OCI-LY7 (cell line): ENCODE data around the gene PPP1R3G. TPM values are rescaled to one million over a fixed set of nuclear protein-coding genes. Genes with fewer than 3 reads are reported as not detected.

ENCODE experiments used
- BruUV-seq: library from RNA; stranded (reverse); fragments of 400-500 nt; replicated peaks from 2 replicates; lab custom pipeline; 2021; lab: Mats Ljungman, UMichigan
- CTCF ChIA-PET: fragments of 300-600 bp; sonication (Branson Sonifier 250); formaldehyde crosslinking; loops from one replicate; lab custom pipeline; 2022; ENCODE audit warnings: antibody characterized with exemption; ENCODE audit not compliant: unreplicated experiment; lab: Charles Lee
- POLR2A ChIA-PET: fragments of 300-600 bp; sonication (Branson Sonifier 250); formaldehyde crosslinking; loops from one replicate; lab custom pipeline; 2022; ENCODE audit warnings: antibody characterized with exemption; lab: Charles Lee
- DNase-seq: peaks from one replicate; pipeline ENCODE4 v3.0.0-alpha.2; 2015; ENCODE audit warnings: low spot score
- H2AFZ ChIP-seq: fragments of 200-600 bp; sonication (generic), shearing (Covaris generic); 2 replicates; pipeline ENCODE4 v1.6.1; 2014; ENCODE audit warnings: mild to moderate bottlenecking, antibody characterized with exemption, low read length, moderate library complexity
- H3K27ac ChIP-seq: fragments of 200-600 bp; sonication (generic); 2 replicates; pipeline ENCODE4 v1.5.1; 2014; ENCODE audit warnings: mixed run types, low read depth, mild to moderate bottlenecking, moderate library complexity, low read length, inconsistent platforms; ENCODE audit not compliant: poor library complexity, severe bottlenecking
- H3K36me3 ChIP-seq: fragments of 200-600 bp; sonication (generic); 2 replicates; pipeline ENCODE4 v1.6.1; 2014; ENCODE audit warnings: mild to moderate bottlenecking, antibody characterized with exemption, low read length, moderate library complexity, mixed read lengths; ENCODE audit not compliant: insufficient read depth
- H3K4me1 ChIP-seq: fragments of 200-600 bp; sonication (generic); 2 replicates; pipeline ENCODE4 v1.5.1; 2014; ENCODE audit warnings: mild to moderate bottlenecking, low read length; ENCODE audit not compliant: insufficient read depth, poor library complexity, severe bottlenecking
- H3K4me2 ChIP-seq: fragments of 200-600 bp; sonication (generic); 2 replicates; pipeline ENCODE4 v1.6.1; 2014; ENCODE audit warnings: mild to moderate bottlenecking, low read length
- H3K4me3 ChIP-seq: fragments of 200-600 bp; sonication (generic); 2 replicates; pipeline ENCODE4 v1.5.1; 2014; ENCODE audit warnings: mild to moderate bottlenecking, low read depth, low read length; ENCODE audit not compliant: poor library complexity, severe bottlenecking
- H3K79me2 ChIP-seq: fragments of 200-600 bp; sonication (generic); 2 replicates; pipeline ENCODE4 v1.6.1; 2016; ENCODE audit warnings: low read depth, mild to moderate bottlenecking, low read length, moderate library complexity, mixed read lengths; ENCODE audit not compliant: insufficient read depth
- H3K9me2 ChIP-seq: fragments of 200-600 bp; sonication (generic); 2 replicates; pipeline ENCODE4 v1.6.1; 2016; ENCODE audit warnings: mild to moderate bottlenecking, low read length, mixed read lengths; ENCODE audit not compliant: insufficient read depth
- H3K9me3 ChIP-seq: fragments of 200-600 bp; sonication (generic); 2 replicates; pipeline ENCODE4 v1.6.1; 2014; ENCODE audit warnings: mild to moderate bottlenecking, mixed run types, low read length, mixed read lengths
- H4K20me1 ChIP-seq: fragments of 200-600 bp; sonication (generic); 2 replicates; pipeline ENCODE4 v1.6.1; 2014; ENCODE audit warnings: mild to moderate bottlenecking, antibody characterized with exemption, low read length, moderate library complexity, mixed read lengths; ENCODE audit not compliant: insufficient read depth
- CTCF ChIP-seq: fragments of 200-600 bp; sonication (generic); conservative IDR thresholded peaks from 2 replicates; pipeline ENCODE4 v1.5.1; 2014; ENCODE audit warnings: mild to moderate bottlenecking, antibody characterized with exemption, low read length, moderate library complexity, mixed read lengths
- EZH2phosphoT487 ChIP-seq: fragments of 200-600 bp; sonication (generic); IDR thresholded peaks from 2 replicates; pipeline ENCODE4 v1.6.1; 2018; ENCODE audit warnings: low read depth, borderline replicate concordance, mild to moderate bottlenecking, mixed run types, antibody characterized with exemption, low read length, moderate library complexity, mixed read lengths
- intact Hi-C: fragments of 100-400 bp; cut with micrococcal nuclease; formaldehyde crosslinking; loops from one replicate; pipeline ENCODE4 v1.10.0; 2022; ENCODE audit not compliant: unreplicated experiment
- total RNA-seq, 2 experiments: library from RNA; depleted of rRNA in 1 of 2; stranded (reverse); fragments of >200 nt in 1 of 2; shearing (Covaris generic) in 1 of 2; gene quantifications; 2 replicates each; pipeline ENCODE4 v1.2.3, GENCODE V29; 2014 to 2022

The PPP1R3G gene
- total RNA-seq, 2 experiments from 2014 or later = 0.10 to 0.13 TPM

GRCh38 chr6:5105146-5105545, 20.0 kb downstream of the PPP1R3G start:
- H3K79me2 ChIP-seq = no peaks in the 10 kb centered on the region
- no peak for DNase-seq
- H3K9me3 ChIP-seq = no peaks in the 10 kb centered on the region
- BruUV-seq = no TSS peak
- no peak overlapping the region for H3K27ac ChIP-seq
- intact Hi-C loops = no loop called here
- H3K4me2 ChIP-seq = no peak overlapping the region
- no peak for TF ChIP-seq CTCF
- no peaks in the 10 kb centered on the region for H3K4me1 ChIP-seq
- no peaks in the 10 kb centered on the region for H4K20me1 ChIP-seq
- no peaks in the 10 kb centered on the region for H3K36me3 ChIP-seq
- H2AFZ ChIP-seq = no peak overlapping the region
- ChIA-PET CTCF (no interaction called here), POLR2A (no interaction called here)
- no peak overlapping the region for H3K4me3 ChIP-seq
- H3K9me2 ChIP-seq = no peaks in the 10 kb centered on the region

GRCh38 chr6:5107341-5107740, 22.2 kb downstream of the PPP1R3G start:
- ChIA-PET POLR2A (no interaction called here), CTCF (no interaction called here)
- H2AFZ ChIP-seq = no peak overlapping the region
- no peaks in the 10 kb centered on the region for H3K79me2 ChIP-seq
- H3K9me3 ChIP-seq = no peaks in the 10 kb centered on the region
- no TSS peak for BruUV-seq
- intact Hi-C loops = no loop called here
- no peaks in the 10 kb centered on the region for H3K9me2 ChIP-seq
- H3K36me3 ChIP-seq = no peaks in the 10 kb centered on the region; the same call in 1 of the 2 replicates
- TF ChIP-seq CTCF (no peak), EZH2phosphoT487 (no peak)
- DNase-seq = no peak
- H4K20me1 ChIP-seq = no peaks in the 10 kb centered on the region
- H3K4me2 ChIP-seq = no peak overlapping the region
- no peaks in the 10 kb centered on the region for H3K4me1 ChIP-seq
- H3K4me3 ChIP-seq = no peak overlapping the region
- no peak overlapping the region for H3K27ac ChIP-seq

- ChIA-PET CTCF (no interaction called here), POLR2A (no interaction called here)
- no TSS peak for BruUV-seq
- H3K9me2 ChIP-seq = no peaks in the 10 kb centered on the region
- H3K4me2 ChIP-seq = no peak overlapping the region
- H2AFZ ChIP-seq = no peak overlapping the region
- no peaks in the 10 kb centered on the region for H3K9me3 ChIP-seq
- TF ChIP-seq EZH2phosphoT487 (no peak), CTCF (no peak)
- H3K27ac ChIP-seq = no peak overlapping the region
- intact Hi-C loops = no loop called here
- no peak overlapping the region for H3K4me3 ChIP-seq
- H3K79me2 ChIP-seq = no peaks in the 10 kb centered on the region
- no peaks in the 10 kb centered on the region; the same call in 1 of the 2 replicates for H3K36me3 ChIP-seq
- H4K20me1 ChIP-seq = no peaks in the 10 kb centered on the region
- DNase-seq = no peak
- no peaks in the 10 kb centered on the region for H3K4me1 ChIP-seq
Measured at GRCh38 chr6:5108068-5108467, 22.9 kb downstream of the PPP1R3G start.
